Islet of Langerhans (tissue), 1 donor: ENCODE data around the gene GPR55.

ENCODE experiments used
- FAIRE-seq: peaks from one replicate; lab custom pipeline; 2011; peaks lifted over from hg19 to GRCh38; lab: Jason Lieb, UNC

Gene GPR55

GRCh38 chr2:230866756-230867523 is 58.1 kb downstream of the GPR55 start:
- FAIRE-seq = no peak

- FAIRE-seq = no peak
Measured at GRCh38 chr2:230865766-230866755, 59.0 kb downstream of the GPR55 start.

GRCh38 chr2:230865307-230865765 is 59.7 kb downstream of the GPR55 start:
- no peak for FAIRE-seq

GRCh38 chr2:230864605-230865306 is 60.3 kb downstream of the GPR55 start, which contains the start of gene ITM2C:
Gene ITM2C (plus strand): TSS chr2:230864942. CDS start chr2:230865026, 84 bp downstream.
- no peak for FAIRE-seq

- FAIRE-seq = no peak
Measured at GRCh38 chr2:230864122-230864604, 60.9 kb downstream of the GPR55 start.

- no peak for FAIRE-seq
Measured at GRCh38 chr2:230863442-230864121, 61.5 kb downstream of the GPR55 start.

GRCh38 chr2:230863031-230863430 is 62.0 kb downstream of the GPR55 start:
- FAIRE-seq = no peak

GRCh38 chr2:230862292-230862691 is 62.8 kb downstream of the GPR55 start:
- no peak for FAIRE-seq

GRCh38 chr2:230861552-230862255 is 63.3 kb downstream of the GPR55 start:
- FAIRE-seq = no peak
